SU-DHL-6 (cell line): ENCODE measurements around the gene ADGRB3.

ENCODE experiments used
- H2AFZ ChIP-seq: fragments of 200-600 bp; sonication (generic); 2 replicates; pipeline ENCODE4 v1.6.1; 2014; ENCODE audit warnings: low read depth, mild to moderate bottlenecking, moderate library complexity, mixed read lengths, antibody characterized with exemption, low read length; ENCODE audit not compliant: severe bottlenecking
- H3F3A ChIP-seq: fragments of 200-600 bp; shearing (Covaris generic); 2 replicates; pipeline ENCODE4 v1.6.0; 2016; ENCODE audit warnings: antibody characterized with exemption, mild to moderate bottlenecking; ENCODE audit not compliant: insufficient read depth
- H3K27ac ChIP-seq: fragments of 200-600 bp; sonication (generic); 2 replicates; pipeline ENCODE4 v1.5.1; 2016; ENCODE audit warnings: low read depth, mild to moderate bottlenecking, low read length, moderate library complexity, mixed read lengths
- H3K27me3 ChIP-seq: fragments of 200-600 bp; sonication (generic), shearing (Covaris generic); 2 replicates; pipeline ENCODE4 v1.6.0; 2014; ENCODE audit warnings: mild to moderate bottlenecking, low read length
- H3K36me3 ChIP-seq: fragments of 200-600 bp; sonication (generic); 2 replicates; pipeline ENCODE4 v1.6.1; 2014; ENCODE audit warnings: mild to moderate bottlenecking, low read length, mixed read lengths
- H3K4me2 ChIP-seq: fragments of 300-600, 200-600 bp; shearing (Covaris generic), sonication (generic); 2 replicates; pipeline ENCODE4 v1.6.0; 2014; ENCODE audit warnings: low read length, low read depth, mild to moderate bottlenecking; ENCODE audit not compliant: poor library complexity, severe bottlenecking
- H3K4me3 ChIP-seq: fragments of 200-600 bp; sonication (generic); 2 replicates; pipeline ENCODE4 v1.5.1; 2014; ENCODE audit warnings: antibody characterized with exemption, low read length, mild to moderate bottlenecking, mixed read lengths; ENCODE audit not compliant: insufficient read depth, poor library complexity, severe bottlenecking
- H3K79me2 ChIP-seq: fragments of 200-600 bp; sonication (generic); 2 replicates; pipeline ENCODE4 v1.6.1; 2014; ENCODE audit warnings: mild to moderate bottlenecking, low read length, moderate library complexity; ENCODE audit not compliant: insufficient read depth
- H3K9ac ChIP-seq: fragments of 200-600 bp; sonication (generic); 2 replicates; pipeline ENCODE4 v1.7.0; 2014; ENCODE audit warnings: mild to moderate bottlenecking, low read length
- H3K9me2 ChIP-seq: fragments of 200-600 bp; sonication (generic); replicated peaks from 2 replicates; pipeline ENCODE4 v1.6.1; 2014; ENCODE audit warnings: low read length; ENCODE audit not compliant: insufficient read depth
- H3K9me3 ChIP-seq: fragments of 200-600 bp; sonication (generic); 2 replicates; pipeline ENCODE4 v1.6.1; 2014; ENCODE audit warnings: low read length, mixed read lengths; ENCODE audit not compliant: insufficient read depth
- H4K20me1 ChIP-seq: fragments of 200-600 bp; sonication (generic); 2 replicates; pipeline ENCODE4 v1.6.1; 2014; ENCODE audit warnings: low read depth, mild to moderate bottlenecking, antibody characterized with exemption, low read length, moderate library complexity, mixed read lengths
- CTCF ChIP-seq: fragments of 200-600 bp; sonication (generic); IDR thresholded peaks from one replicate; pipeline ENCODE4 v1.5.1; 2017; ENCODE audit warnings: antibody characterized with exemption, mild to moderate bottlenecking, low read length, moderate library complexity; ENCODE audit not compliant: insufficient read depth, poor library complexity, severe bottlenecking
- EZH2phosphoT487 ChIP-seq: fragments of 200-600 bp; sonication (generic), shearing (Covaris generic); conservative IDR thresholded peaks from 2 replicates; pipeline ENCODE4 v1.6.1; 2018; ENCODE audit warnings: mild to moderate bottlenecking, antibody characterized with exemption, low read length, moderate library complexity, mixed read lengths

The ADGRB3 gene

GRCh38 chr6:68732423-68732822 lies 97.3 kb downstream of the ADGRB3 start:
- Histone ChIP-seq H3K9me3 (no peaks in the 10 kb centered on the region), H3K9ac (no peak overlapping the region), H3K4me3 (no peak overlapping the region), H3K27me3 (no peaks in the 10 kb centered on the region), H3F3A (no peaks in the 10 kb centered on the region), H3K27ac (no peak overlapping the region), H2AFZ (no peak overlapping the region), H3K9me2 (no peaks in the 10 kb centered on the region), H3K36me3 (no peaks in the 10 kb centered on the region), H4K20me1 (no peaks in the 10 kb centered on the region), H3K79me2 (no peaks in the 10 kb centered on the region), H3K4me2 (no peak overlapping the region)
- TF ChIP-seq EZH2phosphoT487 (no peak), CTCF (no peak)

GRCh38 chr6:68735866-68736265 lies 100.8 kb downstream of the ADGRB3 start:
- Histone ChIP-seq H3K4me2 (no peak overlapping the region), H3K79me2 (no peaks in the 10 kb centered on the region), H3K9ac (no peak overlapping the region), H3K4me3 (no peak overlapping the region), H3K9me3 (no peaks in the 10 kb centered on the region), H3F3A (no peaks in the 10 kb centered on the region), H2AFZ (no peak overlapping the region), H3K27me3 (no peaks in the 10 kb centered on the region), H3K27ac (no peak overlapping the region), H3K9me2 (no peaks in the 10 kb centered on the region), H4K20me1 (no peaks in the 10 kb centered on the region), H3K36me3 (no peaks in the 10 kb centered on the region)
- TF ChIP-seq CTCF, result no peak
- TF ChIP-seq EZH2phosphoT487, result no peak

- Histone ChIP-seq H3K4me2 (no peak overlapping the region), H3K9me2 (no peaks in the 10 kb centered on the region), H2AFZ (no peak overlapping the region)
Observed at GRCh38 chr6:68737061-68737460, 102.0 kb downstream of the ADGRB3 start.

More at GRCh38 chr6:68737061-68737460, 102.0 kb downstream of the ADGRB3 start:
- no peak overlapping the region for H3K27ac ChIP-seq
- H3K27me3 ChIP-seq, result no peaks in the 10 kb centered on the region
- no peak overlapping the region for H3K4me3 ChIP-seq
- no peak overlapping the region for H3K9ac ChIP-seq
- H3K36me3 ChIP-seq, result no peaks in the 10 kb centered on the region
- H3F3A ChIP-seq, result no peaks in the 10 kb centered on the region
- no peaks in the 10 kb centered on the region for H3K9me3 ChIP-seq
- no peaks in the 10 kb centered on the region for H3K79me2 ChIP-seq
- no peaks in the 10 kb centered on the region for H4K20me1 ChIP-seq
- TF ChIP-seq CTCF (no peak), EZH2phosphoT487 (no peak)
